ENCODE results near the gene RTN4.
A peak's percentile ranks its signal among the peaks of the same experiment; 100 is the strongest.

Gene RTN4

DNA sequence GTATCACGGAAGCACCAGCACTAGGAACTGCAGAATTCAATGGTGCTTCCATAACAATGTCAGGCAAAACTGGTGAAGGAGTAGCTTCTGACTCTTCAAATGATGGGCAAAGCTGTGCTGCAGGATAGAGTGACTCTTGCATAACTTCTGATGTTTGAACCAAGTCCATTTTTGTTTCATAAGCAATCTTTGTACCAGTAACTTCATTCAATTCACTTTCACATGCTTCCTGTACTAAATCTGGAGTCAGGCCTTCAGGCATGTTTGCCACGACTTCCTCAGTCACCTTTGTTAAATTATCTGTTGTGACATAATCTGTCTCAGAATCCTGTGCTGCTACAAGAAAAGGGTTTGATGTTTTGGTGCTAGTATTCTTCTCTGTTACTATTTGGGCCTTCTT is 24.0 kb downstream of the RTN4 start:
- no peak for DNase-seq (ENCODE audit: low read depth)
- TF ChIP-seq CTCF (IDR thresholded peaks at IDR 0.05; ENCODE audit: low read depth, low read length, missing control alignments) = no peak
- H3K4me3 ChIP-seq (ENCODE audit: low read depth, low read length) = peak overlapping the region; percentile 12; the same call in 1 of the 2 replicates

DNA sequence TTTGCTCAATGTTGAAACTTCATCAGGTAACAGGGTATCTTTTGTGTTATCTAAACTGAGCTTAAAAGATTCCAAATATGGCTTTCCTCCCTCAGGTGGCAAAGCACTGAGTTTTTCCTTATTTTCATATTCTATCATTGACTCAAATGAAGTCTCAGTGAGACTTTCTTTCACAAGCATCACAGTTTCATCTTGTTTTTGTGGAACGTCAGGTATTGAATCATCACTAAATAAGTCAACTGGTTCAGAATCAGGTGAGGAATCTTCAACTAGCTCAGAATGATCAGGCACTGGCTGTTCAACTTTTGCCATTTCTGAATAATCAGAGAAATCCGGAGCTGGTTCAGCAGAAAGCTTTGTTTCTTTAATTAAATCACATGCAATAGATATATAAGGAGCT is 24.6 kb downstream of the RTN4 start:
- DNase-seq (ENCODE audit: low read depth) = no peak
- no peak for TF ChIP-seq CTCF (IDR thresholded peaks at IDR 0.05; ENCODE audit: low read depth, low read length, missing control alignments)
- peak overlapping the region; percentile 12; the same call in 1 of the 2 replicates for H3K4me3 ChIP-seq (ENCODE audit: low read depth, low read length)

GRCh38 chr2:55025082-55025481 is 25.2 kb downstream of the RTN4 start:
- no peak for TF ChIP-seq CTCF (IDR thresholded peaks at IDR 0.05; ENCODE audit: low read depth, low read length, missing control alignments)
- H3K4me3 ChIP-seq (ENCODE audit: low read depth, low read length) = peak overlapping the region; percentile 35; the same call in 1 of the 2 replicates
- no peak for DNase-seq (ENCODE audit: low read depth)

DNA sequence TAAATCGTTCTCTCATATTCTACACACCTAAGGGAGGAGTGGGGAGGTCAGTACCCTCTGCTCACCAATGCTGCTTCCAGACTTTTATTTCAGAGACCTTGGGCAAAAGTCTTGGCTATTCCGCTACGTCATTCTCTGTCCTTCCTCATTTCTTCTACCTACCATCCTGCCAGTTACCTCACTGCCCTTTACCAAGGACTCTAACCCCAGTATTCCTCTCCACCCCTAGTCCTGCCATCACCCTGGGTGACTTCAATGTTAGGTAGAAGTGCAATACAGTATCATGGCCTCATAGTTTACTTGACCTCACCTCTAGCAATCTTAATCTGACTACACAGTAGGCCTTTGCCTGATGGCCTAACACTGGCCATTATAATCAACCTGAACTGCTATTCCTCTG is 27.8 kb downstream of the RTN4 start:
- H3K4me3 ChIP-seq (ENCODE audit: low read depth, low read length) = no peak overlapping the region
- DNase-seq (ENCODE audit: low read depth) = no peak
- no peak for TF ChIP-seq CTCF (IDR thresholded peaks at IDR 0.05; ENCODE audit: low read depth, low read length, missing control alignments)

DNA sequence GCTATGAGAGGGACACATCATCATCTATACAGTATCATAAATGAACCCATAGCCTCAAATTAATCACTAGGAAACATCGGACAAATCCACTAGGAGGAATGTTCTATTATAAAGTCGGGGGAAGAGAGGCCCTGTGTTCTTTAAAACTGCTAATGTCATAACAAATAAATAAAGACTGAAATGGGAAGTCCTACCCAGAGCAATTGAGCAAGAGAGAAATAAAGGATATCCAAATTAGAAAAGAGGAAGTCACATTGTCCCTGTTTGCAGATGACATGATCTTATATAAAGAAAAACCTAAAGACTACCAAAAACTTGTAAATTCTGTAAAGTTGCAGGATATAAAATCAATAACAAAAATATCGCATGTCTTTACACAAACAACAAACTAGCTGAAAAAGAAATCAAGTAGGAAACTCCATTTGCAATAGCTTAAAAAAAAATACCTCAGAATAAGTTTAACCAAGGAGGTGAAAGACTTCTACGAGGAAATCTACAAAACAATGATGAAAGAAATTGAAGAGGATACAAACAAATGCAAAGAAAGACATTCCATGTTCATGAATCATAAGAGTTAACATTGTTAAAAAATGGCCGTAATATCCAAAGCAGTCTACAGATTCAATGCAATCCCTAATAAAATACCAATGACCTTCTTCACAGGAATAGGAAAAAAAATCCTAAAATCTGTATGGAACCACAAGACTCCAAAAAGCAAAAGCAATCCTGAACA is 30.6 kb downstream of the RTN4 start:
- TF ChIP-seq CTCF (IDR thresholded peaks at IDR 0.05; ENCODE audit: low read depth, low read length, missing control alignments) = no peak
- DNase-seq (ENCODE audit: low read depth) = no peak
- H3K4me3 ChIP-seq (ENCODE audit: low read depth, low read length) = no peak overlapping the region

GRCh38 chr2:55018619-55019018 is 31.6 kb downstream of the RTN4 start:
- no peak overlapping the region for H3K4me3 ChIP-seq (ENCODE audit: low read depth, low read length)
- no peak for DNase-seq (ENCODE audit: low read depth)
- no peak for TF ChIP-seq CTCF (IDR thresholded peaks at IDR 0.05; ENCODE audit: low read depth, low read length, missing control alignments)

DNA sequence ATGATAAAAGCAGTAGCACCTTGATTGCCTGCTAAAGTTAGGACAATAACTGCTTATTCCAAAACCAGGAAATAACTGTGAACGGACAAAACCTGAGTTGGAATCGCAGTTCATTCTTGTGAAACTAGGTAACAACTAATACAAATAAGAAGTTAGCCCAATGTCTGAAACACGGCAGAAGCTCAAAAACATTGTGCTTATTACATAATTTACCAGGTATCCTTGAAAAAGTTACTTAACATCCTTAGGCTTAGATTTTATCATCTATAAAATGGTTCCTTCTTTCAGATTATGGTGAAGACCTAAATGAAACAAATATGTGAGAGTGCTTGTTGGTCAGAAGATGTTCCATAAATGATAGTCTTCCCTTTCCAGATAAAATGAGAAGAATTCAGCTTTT is 32.4 kb downstream of the RTN4 start:
- no peak overlapping the region for H3K4me3 ChIP-seq (ENCODE audit: low read depth, low read length)
- DNase-seq (ENCODE audit: low read depth) = no peak
- TF ChIP-seq CTCF (IDR thresholded peaks at IDR 0.05; ENCODE audit: low read depth, low read length, missing control alignments) = no peak

All from GM12864 (cell line).